Measurements from ENCODE around the gene ZFHX2.

GRCh38 chr14:23494223-23494622, 57.3 kb downstream of the ZFHX2 start:
- TF ChIP-seq CTCF (conservative IDR thresholded peaks at IDR 0.05 in 1 of 2, IDR thresholded peaks at IDR 0.05 in 1 of 2; ENCODE audit: extremely low read depth in 1 of 2, insufficient read depth in 1 of 2, low read depth in 1 of 2, low read length in 2 of 2) (no peak), EZH2 (IDR thresholded peaks at IDR 0.05; ENCODE audit: borderline replicate concordance, low read length) (no peak)

Data from mammary epithelial cell (primary cell).